Hematopoietic multipotent progenitor cell treated with erythropoietin and hydrocortisone succinate and interleukin-3 and kit ligand, for 15 days (in vitro differentiated cells): Measurements from ENCODE around the gene MED1.
"Not testable (repeated sequence)": the region's sequence is repeated elsewhere in the genome, so short reads cannot be mapped to it uniquely, and the experiment has no call there.

Source experiments
- DNase-seq: peaks from one replicate; pipeline ENCODE4 v3.0.0-alpha.2; 2015; ENCODE audit warnings: low spot score

MED1 gene, protein sequence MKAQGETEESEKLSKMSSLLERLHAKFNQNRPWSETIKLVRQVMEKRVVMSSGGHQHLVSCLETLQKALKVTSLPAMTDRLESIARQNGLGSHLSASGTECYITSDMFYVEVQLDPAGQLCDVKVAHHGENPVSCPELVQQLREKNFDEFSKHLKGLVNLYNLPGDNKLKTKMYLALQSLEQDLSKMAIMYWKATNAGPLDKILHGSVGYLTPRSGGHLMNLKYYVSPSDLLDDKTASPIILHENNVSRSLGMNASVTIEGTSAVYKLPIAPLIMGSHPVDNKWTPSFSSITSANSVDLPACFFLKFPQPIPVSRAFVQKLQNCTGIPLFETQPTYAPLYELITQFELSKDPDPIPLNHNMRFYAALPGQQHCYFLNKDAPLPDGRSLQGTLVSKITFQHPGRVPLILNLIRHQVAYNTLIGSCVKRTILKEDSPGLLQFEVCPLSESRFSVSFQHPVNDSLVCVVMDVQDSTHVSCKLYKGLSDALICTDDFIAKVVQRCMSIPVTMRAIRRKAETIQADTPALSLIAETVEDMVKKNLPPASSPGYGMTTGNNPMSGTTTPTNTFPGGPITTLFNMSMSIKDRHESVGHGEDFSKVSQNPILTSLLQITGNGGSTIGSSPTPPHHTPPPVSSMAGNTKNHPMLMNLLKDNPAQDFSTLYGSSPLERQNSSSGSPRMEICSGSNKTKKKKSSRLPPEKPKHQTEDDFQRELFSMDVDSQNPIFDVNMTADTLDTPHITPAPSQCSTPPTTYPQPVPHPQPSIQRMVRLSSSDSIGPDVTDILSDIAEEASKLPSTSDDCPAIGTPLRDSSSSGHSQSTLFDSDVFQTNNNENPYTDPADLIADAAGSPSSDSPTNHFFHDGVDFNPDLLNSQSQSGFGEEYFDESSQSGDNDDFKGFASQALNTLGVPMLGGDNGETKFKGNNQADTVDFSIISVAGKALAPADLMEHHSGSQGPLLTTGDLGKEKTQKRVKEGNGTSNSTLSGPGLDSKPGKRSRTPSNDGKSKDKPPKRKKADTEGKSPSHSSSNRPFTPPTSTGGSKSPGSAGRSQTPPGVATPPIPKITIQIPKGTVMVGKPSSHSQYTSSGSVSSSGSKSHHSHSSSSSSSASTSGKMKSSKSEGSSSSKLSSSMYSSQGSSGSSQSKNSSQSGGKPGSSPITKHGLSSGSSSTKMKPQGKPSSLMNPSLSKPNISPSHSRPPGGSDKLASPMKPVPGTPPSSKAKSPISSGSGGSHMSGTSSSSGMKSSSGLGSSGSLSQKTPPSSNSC (N-terminal part only)

GRCh38 chr17:39450847-39451581 lies at the start of gene MED1:
Gene MED1 (minus strand): TSS chr17:39451263. CDS start chr17:39451062, 201 bp downstream.
- DNase-seq, result peak; percentile 97

- DNase-seq, result not testable (repeated sequence)
These were observed 45.9 kb upstream of the MED1 start for GRCh38 chr17:39496921-39497320.

- DNase-seq, result no peak
These were observed 36.9 kb upstream of the MED1 start for GRCh38 chr17:39487946-39488345.

GRCh38 chr17:39487490-39487889 lies 36.4 kb upstream of the MED1 start:
- DNase-seq, result not testable (repeated sequence)

DNA sequence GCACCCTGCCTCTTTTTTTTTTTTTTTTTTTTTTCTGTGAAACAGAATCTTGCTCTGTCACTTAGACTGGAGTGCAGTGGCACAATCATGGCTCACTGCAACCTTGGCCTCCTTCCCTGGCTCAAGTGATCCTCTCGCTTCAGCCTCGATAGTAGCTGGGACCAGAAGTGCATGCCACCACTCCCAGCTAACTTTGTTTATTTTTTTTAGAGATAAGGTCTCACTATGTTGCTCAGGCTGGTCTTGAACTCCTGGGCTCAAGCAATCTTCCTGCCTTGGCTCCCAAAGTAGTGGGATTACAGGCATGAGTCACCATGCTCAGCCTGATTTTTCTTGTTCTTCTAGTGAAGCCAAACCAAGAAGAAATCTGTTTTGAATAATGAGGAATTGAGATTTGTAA lies 35.2 kb upstream of the MED1 start:
- no peak for DNase-seq

- DNase-seq, result no peak
These were observed 34.5 kb upstream of the MED1 start for GRCh38 chr17:39485555-39485954.

DNA sequence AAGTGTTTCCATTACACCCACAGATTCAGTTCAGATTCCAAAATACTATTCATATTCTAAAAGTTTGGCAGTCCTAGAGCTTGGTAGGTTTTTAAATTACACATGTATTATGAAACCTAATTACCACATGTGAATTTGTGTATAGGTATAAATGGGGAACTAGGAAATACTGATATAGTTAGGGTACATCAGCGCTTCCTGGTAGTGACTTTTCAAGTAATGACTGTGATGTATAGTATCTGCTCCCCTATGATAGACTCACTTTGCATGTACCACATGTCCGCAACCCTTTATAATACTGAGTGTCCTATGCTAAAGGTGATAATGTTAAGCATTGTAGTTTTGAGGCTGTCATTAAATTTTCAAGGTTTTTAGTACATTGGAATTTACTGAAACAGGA lies 33.1 kb upstream of the MED1 start:
- no peak for DNase-seq

DNA sequence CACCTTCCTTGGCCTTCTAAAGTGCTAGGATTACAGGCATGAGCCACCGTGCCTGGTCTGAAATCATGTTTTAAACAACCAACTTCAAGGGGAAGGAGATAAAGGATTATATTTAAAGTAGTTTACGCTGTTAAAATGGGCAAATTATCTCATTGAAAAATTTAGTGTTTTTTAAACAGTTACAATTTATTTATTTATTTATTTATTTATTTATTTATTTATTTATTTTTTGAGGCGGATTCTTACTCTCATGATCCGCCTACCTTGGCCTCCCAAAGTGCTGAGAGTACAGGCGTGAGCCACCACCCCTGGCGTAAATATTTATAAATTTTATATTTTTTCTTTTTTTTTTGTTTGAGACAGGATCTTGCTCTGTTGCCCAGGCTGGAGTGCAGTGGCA lies 32.4 kb upstream of the MED1 start:
- no peak for DNase-seq

DNA sequence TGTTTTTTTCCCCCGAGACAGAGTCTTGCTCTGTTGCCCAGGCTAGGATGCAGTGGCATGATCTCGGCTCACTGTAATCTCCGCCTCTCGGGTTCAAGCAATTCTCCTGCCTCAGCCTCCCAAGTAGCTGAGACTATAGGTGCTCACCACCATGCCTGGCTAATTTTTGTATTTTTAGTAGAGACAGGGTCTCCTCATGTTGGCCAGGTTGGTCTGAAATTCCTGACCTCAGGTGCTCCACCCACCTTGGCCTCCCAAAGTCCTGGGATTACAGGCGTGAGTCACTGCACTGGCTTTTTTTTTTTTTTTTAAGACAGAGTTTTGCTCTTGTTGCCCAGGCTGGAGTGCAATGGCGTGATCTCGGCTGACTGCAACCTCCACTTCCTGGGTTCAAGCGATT lies 28.6 kb upstream of the MED1 start:
- not testable (repeated sequence) for DNase-seq

DNA sequence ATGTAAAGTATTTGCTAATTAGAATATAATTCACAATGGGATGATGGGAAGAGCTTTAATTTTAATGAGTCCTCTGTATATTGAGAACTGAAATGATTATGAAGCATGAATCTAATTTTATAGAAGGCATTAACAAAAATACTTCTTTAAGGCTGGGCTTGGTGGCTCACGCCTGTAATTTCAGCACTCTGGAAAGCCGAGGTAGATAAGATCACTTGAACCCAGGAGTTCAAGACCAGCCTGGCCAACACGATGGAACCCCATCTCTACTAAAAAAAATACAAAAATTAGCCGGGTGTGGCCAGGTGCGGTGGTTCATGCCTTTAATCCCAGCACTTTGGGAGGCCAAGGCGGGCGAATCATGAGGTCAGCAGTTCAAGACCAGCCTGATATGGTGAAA lies 22.2 kb upstream of the MED1 start:
- no peak for DNase-seq

DNA sequence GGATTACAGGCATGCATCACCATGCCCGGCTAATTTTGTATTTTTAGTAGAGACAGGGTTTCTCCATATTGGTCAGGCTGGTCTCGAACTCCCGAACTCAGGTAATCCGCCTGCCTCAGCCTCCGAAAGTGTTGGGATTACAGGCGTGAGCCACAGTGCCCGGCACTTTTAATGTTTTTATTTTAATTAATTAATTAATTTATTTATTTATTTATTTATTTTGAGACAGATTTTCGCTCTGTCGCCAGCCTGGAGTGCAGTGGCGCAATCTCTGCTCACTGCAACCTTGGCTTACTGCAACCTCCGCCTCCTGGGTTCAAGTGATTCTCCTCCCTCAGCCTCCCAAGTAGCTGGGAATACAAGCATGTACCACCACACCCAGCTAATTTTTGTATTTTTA lies 17.5 kb upstream of the MED1 start:
- DNase-seq, result not testable (repeated sequence)

DNA sequence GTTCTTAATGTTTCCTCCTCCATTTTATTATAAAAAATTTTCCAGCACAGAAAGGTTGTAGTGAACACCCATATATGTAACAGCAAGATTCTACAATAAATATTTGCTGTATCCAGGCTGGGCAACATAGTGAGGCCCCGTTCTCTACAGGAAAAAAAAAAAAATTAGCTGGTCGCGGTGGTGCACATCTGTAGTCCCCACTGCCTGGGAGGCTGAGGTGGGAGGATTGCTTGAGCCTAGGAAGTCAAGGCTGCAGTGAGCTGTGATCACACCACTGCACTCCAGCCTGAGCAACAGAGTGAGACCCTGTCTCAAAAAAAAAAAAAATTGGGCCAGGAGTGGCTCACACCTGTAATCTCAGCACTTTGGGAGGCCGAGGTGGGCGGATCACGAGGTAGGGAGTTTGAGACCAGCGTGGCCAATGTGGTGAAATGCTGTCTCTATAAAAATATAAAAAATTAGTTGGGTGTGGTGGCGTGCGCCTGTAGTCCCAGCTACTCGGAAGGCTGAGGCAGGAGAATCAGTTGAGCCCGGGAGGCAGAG lies 13.6 kb upstream of the MED1 start:
- DNase-seq, result not testable (repeated sequence)

GRCh38 chr17:39462631-39463375 lies 11.7 kb upstream of the MED1 start:
- DNase-seq, result no peak

DNA sequence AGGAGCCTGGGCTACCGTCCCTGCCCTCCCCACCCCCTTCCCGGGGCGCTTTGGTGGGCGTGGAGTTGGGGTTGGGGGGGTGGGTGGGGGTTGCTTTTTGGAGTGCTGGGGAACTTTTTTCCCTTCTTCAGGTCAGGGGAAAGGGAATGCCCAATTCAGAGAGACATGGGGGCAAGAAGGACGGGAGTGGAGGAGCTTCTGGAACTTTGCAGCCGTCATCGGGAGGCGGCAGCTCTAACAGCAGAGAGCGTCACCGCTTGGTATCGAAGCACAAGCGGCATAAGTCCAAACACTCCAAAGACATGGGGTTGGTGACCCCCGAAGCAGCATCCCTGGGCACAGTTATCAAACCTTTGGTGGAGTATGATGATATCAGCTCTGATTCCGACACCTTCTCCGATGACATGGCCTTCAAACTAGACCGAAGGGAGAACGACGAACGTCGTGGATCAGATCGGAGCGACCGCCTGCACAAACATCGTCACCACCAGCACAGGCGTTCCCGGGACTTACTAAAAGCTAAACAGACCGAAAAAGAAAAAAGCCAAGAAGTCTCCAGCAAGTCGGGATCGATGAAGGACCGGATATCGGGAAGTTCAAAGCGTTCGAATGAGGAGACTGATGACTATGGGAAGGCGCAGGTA lies 11.0 kb upstream of the MED1 start:
- peak; percentile 56 for DNase-seq

GRCh38 chr17:39461113-39461925 lies 10.3 kb upstream of the MED1 start, which contains the start of gene CDK12:
Gene CDK12 (plus strand): TSS chr17:39461486. CDS start chr17:39462072, 586 bp downstream.
- DNase-seq, result peak; percentile 100

DNA sequence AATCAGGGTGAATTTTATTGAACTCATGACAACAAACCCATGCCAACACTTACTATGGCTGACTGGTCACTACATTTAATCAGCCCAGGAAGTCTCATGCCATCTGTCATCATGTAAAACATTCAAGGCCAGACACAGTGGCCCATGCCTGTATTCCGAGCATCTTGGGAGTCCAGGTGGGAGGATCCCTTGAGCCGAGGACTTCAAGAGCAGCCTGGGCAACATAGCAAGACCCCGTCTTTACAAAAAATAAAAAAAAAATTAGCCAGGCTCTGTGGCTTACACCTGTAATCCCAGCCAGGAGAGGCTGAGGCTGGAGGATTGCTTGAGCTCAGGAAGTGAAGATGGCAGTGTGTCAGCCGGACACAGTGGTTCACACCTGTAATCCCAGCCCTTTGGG lies 4.9 kb upstream of the MED1 start:
- no peak for DNase-seq

DNA sequence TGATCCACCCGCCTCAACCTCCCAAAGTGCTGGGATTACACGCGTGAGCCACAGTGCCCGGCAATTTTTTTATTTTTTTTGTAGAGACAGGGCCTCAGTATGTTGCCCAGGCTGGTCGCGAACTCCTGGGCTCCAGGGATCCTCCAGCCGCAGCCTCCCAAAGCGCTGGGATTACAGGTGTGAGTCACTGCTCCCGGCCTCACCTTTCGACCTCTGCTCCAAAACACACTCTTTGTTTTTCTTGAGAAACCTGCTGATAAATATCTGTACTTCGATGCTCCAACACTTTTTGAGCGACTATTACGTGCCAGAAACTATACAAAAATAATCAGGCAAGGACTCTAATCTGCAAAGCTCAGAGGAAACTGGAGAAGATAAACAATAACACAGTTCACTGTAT lies 1.0 kb downstream of the MED1 start:
- no peak for DNase-seq

DNA sequence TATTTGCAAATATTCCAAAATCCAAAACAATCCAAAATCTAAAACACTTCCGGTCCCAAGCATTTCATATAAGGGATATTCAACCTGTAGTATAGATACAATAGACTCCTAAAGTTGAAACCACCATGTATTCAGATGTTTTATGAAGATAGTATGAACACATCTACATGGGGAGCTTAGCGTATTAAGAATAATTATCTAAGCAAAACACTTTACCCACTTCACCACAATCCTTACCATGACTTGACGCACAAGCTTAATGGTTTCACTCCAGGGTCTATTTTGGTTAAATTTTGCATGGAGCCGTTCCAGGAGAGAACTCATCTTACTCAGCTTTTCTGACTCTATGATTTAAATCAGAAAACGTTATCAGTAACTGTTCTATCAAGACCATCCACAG lies 3.5 kb downstream of the MED1 start:
- no peak for DNase-seq

- no peak for DNase-seq
These were observed 7.7 kb downstream of the MED1 start for GRCh38 chr17:39443326-39443725.
